GM12878 (cell line): Measurements from ENCODE around the gene TMEM132D. TPM values are rescaled to one million over a fixed set of nuclear protein-coding genes. Genes with fewer than 3 reads are reported as not detected.

ENCODE experiments used
- ATAC-seq: fragments of 200-7000 bp; cut with Tn5 transposase; 3 replicates; pipeline ENCODE4 v1.9.1; 2020; ENCODE audit warnings: mild to moderate bottlenecking, moderate library complexity
- BruUV-seq: library from RNA; stranded (reverse); fragments of 400-500 nt; replicated peaks from 2 replicates; lab custom pipeline; 2021; lab: Mats Ljungman, UMichigan
- CTCF ChIA-PET: fragments of 300-600 bp; sonication (Branson Sonifier 250); formaldehyde crosslinking; extraction: SDS; loops from one replicate; lab custom pipeline; 2021; ENCODE audit warnings: inconsistent platforms; lab: Yijun Ruan, JAX
- POLR2A ChIA-PET: fragments of 350-600 bp; formaldehyde crosslinking; extraction: SDS; loops from one replicate; lab custom pipeline; 2021; ENCODE audit warnings: inconsistent platforms; lab: Charles Lee
- RAD21 ChIA-PET: fragments of 300-600 bp; sonication (Branson Sonifier 250); formaldehyde crosslinking; loops from one replicate; lab custom pipeline; 2023; ENCODE audit warnings: antibody characterized with exemption; ENCODE audit not compliant: unreplicated experiment; lab: Charles Lee
- SMC1A ChIA-PET: fragments of 300-600 bp; sonication (Branson Sonifier 250); formaldehyde crosslinking; loops from one replicate; lab custom pipeline; 2023; ENCODE audit not compliant: unreplicated experiment, uncharacterized antibody; lab: Charles Lee
- DNase-seq: peaks from one replicate; pipeline ENCODE4 v3.0.0-alpha.2; 2011; ENCODE audit warnings: low read depth, low spot score
- FAIRE-seq: peaks from 3 replicates; lab custom pipeline; 2011; peaks lifted over from hg19 to GRCh38; lab: Jason Lieb, UNC
- H2AFZ ChIP-seq: 2 replicates; pipeline ENCODE4 v1.6.0; 2011; ENCODE audit warnings: low read depth, low read length, control low read depth; ENCODE audit not compliant: control insufficient read depth
- H3K27ac ChIP-seq: 2 replicates; pipeline ENCODE4 v1.5.1; 2011; ENCODE audit warnings: control low read depth; ENCODE audit not compliant: control insufficient read depth, insufficient read depth
- H3K27me3 ChIP-seq, 2 experiments: replicated peaks in 1 of 2; 2 replicates each; pipeline versions ENCODE4 v1.6.0 to v1.6.1; 2011; ENCODE audit warnings: low read length in 1 of 2; ENCODE audit not compliant: control insufficient read depth in 2 of 2, insufficient read depth in 2 of 2
- H3K36me3 ChIP-seq, 2 experiments: 2 replicates each; pipeline ENCODE4 v1.5.1; 2011; ENCODE audit warnings: low read length in 1 of 2; ENCODE audit not compliant: control insufficient read depth in 2 of 2, insufficient read depth in 2 of 2
- H3K4me1 ChIP-seq: 2 replicates; pipeline ENCODE4 v1.6.1; 2011; ENCODE audit warnings: mild to moderate bottlenecking, low read length, moderate library complexity, mixed read lengths; ENCODE audit not compliant: control insufficient read depth, insufficient read depth
- H3K4me2 ChIP-seq: 2 replicates; pipeline ENCODE4 v1.6.0; 2011; ENCODE audit warnings: control low read depth; ENCODE audit not compliant: control insufficient read depth, insufficient read depth
- H3K4me3 ChIP-seq: fragments of 200-600 bp; sonication (generic); 2 replicates; pipeline ENCODE4 v1.5.1; 2016
- H3K79me2 ChIP-seq: 2 replicates; pipeline ENCODE4 v1.6.0; 2011; ENCODE audit warnings: low read length; ENCODE audit not compliant: control insufficient read depth, insufficient read depth
- H3K9ac ChIP-seq: 2 replicates; pipeline ENCODE4 v1.8.0; 2011; ENCODE audit warnings: low read length, control low read depth, mixed read lengths; ENCODE audit not compliant: control insufficient read depth, insufficient read depth
- H3K9me3 ChIP-seq: replicated peaks from 3 replicates; pipeline ENCODE4 v1.5.1; 2011; ENCODE audit warnings: mild to moderate bottlenecking, low read length; ENCODE audit not compliant: control insufficient read depth, insufficient read depth
- H4K20me1 ChIP-seq: 2 replicates; pipeline ENCODE4 v1.6.0; 2011; ENCODE audit not compliant: control insufficient read depth, insufficient read depth
- ATF7 ChIP-seq: fragments of 450-650 bp; IDR thresholded peaks from 2 replicates; pipeline ENCODE4 v1.6.1; 2016; ENCODE audit warnings: low read depth, mild to moderate bottlenecking
- BACH1 ChIP-seq: fragments of 450-650 bp; IDR thresholded peaks from 2 replicates; pipeline ENCODE4 v1.6.1; 2017; ENCODE audit warnings: mild to moderate bottlenecking, borderline replicate concordance
- CBX5 ChIP-seq: sonication (generic); IDR thresholded peaks from 2 replicates; pipeline ENCODE4 v1.6.1; 2016; ENCODE audit warnings: low read depth, moderate library complexity, mild to moderate bottlenecking, inconsistent platforms
- EGR1 ChIP-seq, 2 experiments: IDR thresholded peaks; 1 replicate in 1 of 2; 2 replicates in 1 of 2; pipeline ENCODE4 v1.6.1; 2011 to 2012; ENCODE audit warnings: low read depth in 2 of 2, low read length in 2 of 2, borderline replicate concordance in 1 of 2, mild to moderate bottlenecking in 1 of 2, moderate library complexity in 1 of 2
- EP300 ChIP-seq, 2 experiments: fragments of 150-350 bp in 1 of 2; IDR thresholded peaks; 2 replicates each; pipeline ENCODE4 v1.6.1; 2011 to 2012; ENCODE audit warnings: low read depth in 2 of 2, low read length in 2 of 2, borderline replicate concordance in 1 of 2, improper control_type of control experiment in 1 of 2, inconsistent platforms in 1 of 2; ENCODE audit not compliant: control insufficient read depth in 1 of 2
- IKZF1 ChIP-seq: fragments of 450-650 bp; conservative IDR thresholded peaks from 2 replicates; pipeline ENCODE4 v1.6.1; 2017; ENCODE audit warnings: antibody characterized with exemption, mild to moderate bottlenecking
- KLF5 ChIP-seq: fragments of 450-650 bp; IDR thresholded peaks from 2 replicates; pipeline ENCODE4 v1.6.1; 2014; ENCODE audit warnings: mild to moderate bottlenecking; ENCODE audit not compliant: partially characterized antibody
- RBBP5 ChIP-seq: fragments of 200-600 bp; sonication (generic); conservative IDR thresholded peaks from 2 replicates; pipeline ENCODE4 v1.6.1; 2016
- RELA ChIP-seq: fragments of 450-650 bp; IDR thresholded peaks from 2 replicates; pipeline ENCODE4 v1.8.0; 2014; ENCODE audit warnings: borderline replicate concordance; ENCODE audit not compliant: partially characterized antibody
- STAT3 ChIP-seq: IDR thresholded peaks from 2 replicates; pipeline ENCODE4 v1.6.1; 2011; ENCODE audit warnings: low read depth, low read length, improper control_type of control experiment
- ZBED1 ChIP-seq: IDR thresholded peaks from 2 replicates; pipeline ENCODE4 v1.6.1; 2016; ENCODE audit warnings: borderline replicate concordance
- WGBS: methylation state at CpG from one replicate; pipeline ENCODE4 v1.1.6; 2016; ENCODE audit warnings: low lambda C conversion rate; ENCODE audit not compliant: insufficient replicate concordance, insufficient coverage; ENCODE audit errors: missing lambda C conversion rate; 5-methylcytosine and 5-hydroxymethylcytosine counted together
- in situ Hi-C: fragments of 300-500 bp; cut with MboI; formaldehyde crosslinking; loops from 9 replicates; pipeline ENCODE4 v1.14.3; 2018; ENCODE audit warnings: mixed read lengths
- intact Hi-C: fragments of 100-400 bp; cut with micrococcal nuclease; formaldehyde crosslinking; loops from one replicate; pipeline ENCODE4 v1.14.2; 2022; ENCODE audit not compliant: unreplicated experiment
- polyA plus RNA-seq, 11 experiments: library from polyadenylated mRNA; depleted of rRNA in 4 of 11; unstranded in 6 of 11; stranded (reverse) in 5 of 11; fragments of >200 nt; fragmentation: Nextera tagmentation in 4 of 11; fragmentation: Illumina TruSeq in 1 of 11; extraction: Ambion mirVana in 4 of 11; extraction: Trizol in 1 of 11; gene quantifications; 1 replicate in 1 of 11; 2 replicates in 10 of 11; pipeline versions ENCODE4 v1.2.1 to v1.2.3, GENCODE V29; 2011 to 2016; ENCODE audit warnings: inconsistent platforms in 2 of 11, missing spikeins in 2 of 11, low read depth in 1 of 11
- total RNA-seq, 4 experiments: library from RNA; depleted of rRNA in 3 of 4; stranded (reverse); fragments of >200 nt in 3 of 4; fragmentation: Illumina TruSeq in 1 of 4; extraction: Trizol in 1 of 4; gene quantifications; 2 replicates each; pipeline versions ENCODE4 v1.2.1 to v1.2.3, GENCODE V29; 2013 to 2021
- TF ChIP-seq, protein P1 (sequence below): fragments of 450-650 bp; IDR thresholded peaks from 2 replicates; pipeline ENCODE4 v1.6.1; 2017; ENCODE audit warnings: antibody characterized with exemption, mild to moderate bottlenecking, moderate library complexity
- TF ChIP-seq, protein P2 (sequence below): fragments of 450-650 bp; IDR thresholded peaks from 2 replicates; pipeline ENCODE4 v1.6.1; 2016; ENCODE audit warnings: mild to moderate bottlenecking, moderate library complexity, borderline replicate concordance
- TF ChIP-seq, protein P3 (sequence below): fragments of 450-650 bp; formaldehyde crosslinking; IDR thresholded peaks from 2 replicates; pipeline ENCODE4 v1.4.0; 2020; ENCODE audit warnings: mild to moderate bottlenecking, moderate library complexity

The TMEM132D gene
- total and polyA plus RNA-seq, 10 of the 15 experiments (the other 5 are each of a cell fraction or from before 2014, with no cell fraction given), result under 0.01 to 0.12 (median 0.02) TPM; not detected in 3

DNA sequence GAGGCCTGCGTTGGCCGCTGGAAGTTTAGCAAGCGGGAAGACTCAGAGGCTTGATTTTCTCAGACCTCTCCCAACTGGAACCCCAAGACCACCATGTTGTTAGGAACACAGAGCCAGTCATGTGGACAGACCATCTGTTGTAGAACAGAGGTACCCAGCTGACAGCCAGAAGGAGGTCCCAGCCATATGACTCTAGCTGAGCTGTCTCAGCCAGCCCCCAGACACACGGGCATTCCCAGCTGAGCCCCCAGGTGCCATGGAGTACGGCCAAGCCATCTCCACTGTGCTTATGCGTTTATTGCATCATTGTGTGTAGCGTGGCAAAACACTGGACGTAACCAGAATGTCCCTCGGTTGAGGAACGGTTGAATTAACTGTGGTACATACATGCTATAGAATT lies 421.9 kb downstream of the TMEM132D start:
- in situ Hi-C loops (no loop called here), intact Hi-C loops (no loop called here)
- Histone ChIP-seq H4K20me1 (no peaks in the 10 kb centered on the region), H3K4me1 (no peaks in the 10 kb centered on the region), H3K4me2 (no peak overlapping the region), H2AFZ (no peak overlapping the region), H3K4me3 (no peak overlapping the region), H3K9me3 (no peaks in the 10 kb centered on the region; the same call in 2 of the 3 replicates), H3K27ac (no peak overlapping the region), H3K36me3 (no peaks in the 10 kb centered on the region), H3K9ac (no peak overlapping the region), H3K27me3 (no peaks in the 10 kb centered on the region), H3K79me2 (no peaks in the 10 kb centered on the region)
- SMC1A ChIA-PET, result interaction anchor here (0.6 kb wide), 1 partner anchor 515 kb away, joined by 3 read pairs; no protein-coding TSS in a partner anchor
- DNase-seq (no peak), FAIRE-seq (no peak), ATAC-seq (no peak)
- POLR2A ChIA-PET, result no interaction called here
- RAD21 ChIA-PET, result no interaction called here
- 26% methylated on average over 10 of the region's 10 CpGs for whole genome bisulfite sequencing
- CTCF ChIA-PET, result no interaction called here
- BruUV-seq, result no TSS peak
- no peak for TF ChIP-seq EGR1 (IDR thresholded peaks at IDR 0.05; ENCODE audit: borderline replicate concordance in 1 of 2, low read depth in 2 of 2, low read length in 2 of 2)
- no peak for TF ChIP-seq BACH1
- no peak for TF ChIP-seq RELA
- TF ChIP-seq CBX5, result no peak
- TF ChIP-seq ZBED1, result no peak
- TF ChIP-seq, protein P1, sequence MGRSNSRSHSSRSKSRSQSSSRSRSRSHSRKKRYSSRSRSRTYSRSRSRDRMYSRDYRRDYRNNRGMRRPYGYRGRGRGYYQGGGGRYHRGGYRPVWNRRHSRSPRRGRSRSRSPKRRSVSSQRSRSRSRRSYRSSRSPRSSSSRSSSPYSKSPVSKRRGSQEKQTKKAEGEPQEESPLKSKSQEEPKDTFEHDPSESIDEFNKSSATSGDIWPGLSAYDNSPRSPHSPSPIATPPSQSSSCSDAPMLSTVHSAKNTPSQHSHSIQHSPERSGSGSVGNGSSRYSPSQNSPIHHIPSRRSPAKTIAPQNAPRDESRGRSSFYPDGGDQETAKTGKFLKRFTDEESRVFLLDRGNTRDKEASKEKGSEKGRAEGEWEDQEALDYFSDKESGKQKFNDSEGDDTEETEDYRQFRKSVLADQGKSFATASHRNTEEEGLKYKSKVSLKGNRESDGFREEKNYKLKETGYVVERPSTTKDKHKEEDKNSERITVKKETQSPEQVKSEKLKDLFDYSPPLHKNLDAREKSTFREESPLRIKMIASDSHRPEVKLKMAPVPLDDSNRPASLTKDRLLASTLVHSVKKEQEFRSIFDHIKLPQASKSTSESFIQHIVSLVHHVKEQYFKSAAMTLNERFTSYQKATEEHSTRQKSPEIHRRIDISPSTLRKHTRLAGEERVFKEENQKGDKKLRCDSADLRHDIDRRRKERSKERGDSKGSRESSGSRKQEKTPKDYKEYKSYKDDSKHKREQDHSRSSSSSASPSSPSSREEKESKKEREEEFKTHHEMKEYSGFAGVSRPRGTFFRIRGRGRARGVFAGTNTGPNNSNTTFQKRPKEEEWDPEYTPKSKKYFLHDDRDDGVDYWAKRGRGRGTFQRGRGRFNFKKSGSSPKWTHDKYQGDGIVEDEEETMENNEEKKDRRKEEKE, result no peak
- TF ChIP-seq ATF7, result no peak
- no peak for TF ChIP-seq KLF5
- TF ChIP-seq, protein P2, sequence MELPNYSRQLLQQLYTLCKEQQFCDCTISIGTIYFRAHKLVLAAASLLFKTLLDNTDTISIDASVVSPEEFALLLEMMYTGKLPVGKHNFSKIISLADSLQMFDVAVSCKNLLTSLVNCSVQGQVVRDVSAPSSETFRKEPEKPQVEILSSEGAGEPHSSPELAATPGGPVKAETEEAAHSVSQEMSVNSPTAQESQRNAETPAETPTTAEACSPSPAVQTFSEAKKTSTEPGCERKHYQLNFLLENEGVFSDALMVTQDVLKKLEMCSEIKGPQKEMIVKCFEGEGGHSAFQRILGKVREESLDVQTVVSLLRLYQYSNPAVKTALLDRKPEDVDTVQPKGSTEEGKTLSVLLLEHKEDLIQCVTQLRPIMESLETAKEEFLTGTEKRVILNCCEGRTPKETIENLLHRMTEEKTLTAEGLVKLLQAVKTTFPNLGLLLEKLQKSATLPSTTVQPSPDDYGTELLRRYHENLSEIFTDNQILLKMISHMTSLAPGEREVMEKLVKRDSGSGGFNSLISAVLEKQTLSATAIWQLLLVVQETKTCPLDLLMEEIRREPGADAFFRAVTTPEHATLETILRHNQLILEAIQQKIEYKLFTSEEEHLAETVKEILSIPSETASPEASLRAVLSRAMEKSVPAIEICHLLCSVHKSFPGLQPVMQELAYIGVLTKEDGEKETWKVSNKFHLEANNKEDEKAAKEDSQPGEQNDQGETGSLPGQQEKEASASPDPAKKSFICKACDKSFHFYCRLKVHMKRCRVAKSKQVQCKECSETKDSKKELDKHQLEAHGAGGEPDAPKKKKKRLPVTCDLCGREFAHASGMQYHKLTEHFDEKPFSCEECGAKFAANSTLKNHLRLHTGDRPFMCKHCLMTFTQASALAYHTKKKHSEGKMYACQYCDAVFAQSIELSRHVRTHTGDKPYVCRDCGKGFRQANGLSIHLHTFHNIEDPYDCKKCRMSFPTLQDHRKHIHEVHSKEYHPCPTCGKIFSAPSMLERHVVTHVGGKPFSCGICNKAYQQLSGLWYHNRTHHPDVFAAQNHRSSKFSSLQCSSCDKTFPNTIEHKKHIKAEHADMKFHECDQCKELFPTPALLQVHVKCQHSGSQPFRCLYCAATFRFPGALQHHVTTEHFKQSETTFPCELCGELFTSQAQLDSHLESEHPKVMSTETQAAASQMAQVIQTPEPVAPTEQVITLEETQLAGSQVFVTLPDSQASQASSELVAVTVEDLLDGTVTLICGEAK, result no peak
- no peak for TF ChIP-seq EP300 (IDR thresholded peaks at IDR 0.05; ENCODE audit: borderline replicate concordance in 1 of 2, control insufficient read depth in 1 of 2, low read depth in 2 of 2, low read length in 2 of 2)
- TF ChIP-seq IKZF1, result no peak
- TF ChIP-seq RBBP5, result no peak
- TF ChIP-seq, protein P3, sequence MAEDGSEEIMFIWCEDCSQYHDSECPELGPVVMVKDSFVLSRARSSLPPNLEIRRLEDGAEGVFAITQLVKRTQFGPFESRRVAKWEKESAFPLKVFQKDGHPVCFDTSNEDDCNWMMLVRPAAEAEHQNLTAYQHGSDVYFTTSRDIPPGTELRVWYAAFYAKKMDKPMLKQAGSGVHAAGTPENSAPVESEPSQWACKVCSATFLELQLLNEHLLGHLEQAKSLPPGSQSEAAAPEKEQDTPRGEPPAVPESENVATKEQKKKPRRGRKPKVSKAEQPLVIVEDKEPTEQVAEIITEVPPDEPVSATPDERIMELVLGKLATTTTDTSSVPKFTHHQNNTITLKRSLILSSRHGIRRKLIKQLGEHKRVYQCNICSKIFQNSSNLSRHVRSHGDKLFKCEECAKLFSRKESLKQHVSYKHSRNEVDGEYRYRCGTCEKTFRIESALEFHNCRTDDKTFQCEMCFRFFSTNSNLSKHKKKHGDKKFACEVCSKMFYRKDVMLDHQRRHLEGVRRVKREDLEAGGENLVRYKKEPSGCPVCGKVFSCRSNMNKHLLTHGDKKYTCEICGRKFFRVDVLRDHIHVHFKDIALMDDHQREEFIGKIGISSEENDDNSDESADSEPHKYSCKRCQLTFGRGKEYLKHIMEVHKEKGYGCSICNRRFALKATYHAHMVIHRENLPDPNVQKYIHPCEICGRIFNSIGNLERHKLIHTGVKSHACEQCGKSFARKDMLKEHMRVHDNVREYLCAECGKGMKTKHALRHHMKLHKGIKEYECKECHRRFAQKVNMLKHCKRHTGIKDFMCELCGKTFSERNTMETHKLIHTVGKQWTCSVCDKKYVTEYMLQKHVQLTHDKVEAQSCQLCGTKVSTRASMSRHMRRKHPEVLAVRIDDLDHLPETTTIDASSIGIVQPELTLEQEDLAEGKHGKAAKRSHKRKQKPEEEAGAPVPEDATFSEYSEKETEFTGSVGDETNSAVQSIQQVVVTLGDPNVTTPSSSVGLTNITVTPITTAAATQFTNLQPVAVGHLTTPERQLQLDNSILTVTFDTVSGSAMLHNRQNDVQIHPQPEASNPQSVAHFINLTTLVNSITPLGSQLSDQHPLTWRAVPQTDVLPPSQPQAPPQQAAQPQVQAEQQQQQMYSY (CRISPR knock-in tag), result no peak
- TF ChIP-seq STAT3, result no peak
